Caco-2 (cell line): Measurements from ENCODE around the gene FITM1. TPM values are rescaled to one million over a fixed set of nuclear protein-coding genes. Genes with fewer than 3 reads are reported as not detected.

ENCODE experiments used
- BruUV-seq: library from RNA; stranded (reverse); fragments of 400-500 nt; replicated peaks from 2 replicates; lab custom pipeline; 2021; lab: Mats Ljungman, UMichigan
- CTCF ChIA-PET: fragments of 300-600 bp; sonication (Branson Sonifier 250); formaldehyde crosslinking; loops from one replicate; lab custom pipeline; 2022; ENCODE audit warnings: antibody characterized with exemption; lab: Charles Lee
- POLR2A ChIA-PET: fragments of 300-600 bp; sonication (Branson Sonifier 250); formaldehyde crosslinking; loops from one replicate; lab custom pipeline; 2022; ENCODE audit warnings: antibody characterized with exemption; lab: Charles Lee
- DNase-seq, 2 experiments: peaks; one replicate each; pipeline versions ENCODE4 v3.0.0 to v3.0.0-alpha.2; 2020 to 2022
- H3K27me3 ChIP-seq: replicated peaks from 2 replicates; pipeline ENCODE4 v1.6.0; 2011; ENCODE audit warnings: low read length; ENCODE audit not compliant: control insufficient read depth, insufficient read depth
- H3K36me3 ChIP-seq: 2 replicates; pipeline ENCODE4 v1.5.1; 2011; ENCODE audit warnings: low read length; ENCODE audit not compliant: control insufficient read depth, insufficient read depth
- H3K4me1 ChIP-seq: fragments of 250-450 bp; sonication (Bioruptor Pico); 2 replicates; pipeline ENCODE4 v1.5.1; 2020; ENCODE audit warnings: mild to moderate bottlenecking
- H3K4me3 ChIP-seq: 2 replicates; pipeline ENCODE4 v1.5.1; 2011; ENCODE audit warnings: low read depth, mild to moderate bottlenecking, control low read depth, low read length
- H3K9me3 ChIP-seq: fragments of 250-450 bp; sonication (Bioruptor Pico); 2 replicates; pipeline ENCODE4 v1.5.1; 2020; ENCODE audit warnings: mild to moderate bottlenecking, moderate library complexity
- H3K27ac Mint-ChIP-seq: one replicate; pipeline ENCODE4 v1.8.0; 2022; ENCODE audit warnings: mixed read lengths; ENCODE audit not compliant: unreplicated experiment
- H3K27me3 Mint-ChIP-seq: one replicate; pipeline ENCODE4 v1.8.0; 2022; ENCODE audit warnings: mixed read lengths; ENCODE audit not compliant: insufficient read depth, unreplicated experiment
- H3K36me3 Mint-ChIP-seq: one replicate; pipeline ENCODE4 v1.8.0; 2022; ENCODE audit warnings: mild to moderate bottlenecking, mixed read lengths; ENCODE audit not compliant: insufficient read depth, unreplicated experiment
- H3K4me1 Mint-ChIP-seq: one replicate; pipeline ENCODE4 v1.8.0; 2022; ENCODE audit warnings: low read depth, mixed read lengths; ENCODE audit not compliant: unreplicated experiment
- H3K4me3 Mint-ChIP-seq: one replicate; pipeline ENCODE4 v1.8.0; 2022; ENCODE audit warnings: mild to moderate bottlenecking, moderate library complexity, mixed read lengths; ENCODE audit not compliant: unreplicated experiment
- H3K9me3 Mint-ChIP-seq: one replicate; pipeline ENCODE4 v1.8.0; 2022; ENCODE audit warnings: mixed read lengths; ENCODE audit not compliant: unreplicated experiment
- intact Hi-C: fragments of 100-400 bp; cut with micrococcal nuclease; formaldehyde crosslinking; loops from one replicate; pipeline ENCODE4 v1.10.0; 2022; ENCODE audit not compliant: unreplicated experiment
- total RNA-seq: library from RNA; stranded (reverse); gene quantifications from 2 replicates; pipeline ENCODE4 v1.2.3, GENCODE V29; 2022
- TF ChIP-seq, protein P1 (sequence below), 2 experiments: fragments of 200-600 bp in 1 of 2; IDR thresholded peaks; 1 replicate in 1 of 2; 2 replicates in 1 of 2; pipeline versions ENCODE4 v1.5.1 to v1.8.0; 2011 to 2022; ENCODE audit warnings: antibody characterized with exemption in 1 of 2, control low read depth in 1 of 2, inconsistent platforms in 1 of 2, low read depth in 1 of 2, low read length in 1 of 2, mild to moderate bottlenecking in 1 of 2, moderate library complexity in 1 of 2; ENCODE audit not compliant: insufficient read depth in 1 of 2, severe bottlenecking in 1 of 2, unreplicated experiment in 1 of 2

The FITM1 gene
- total RNA-seq, 1 experiment from 2014 or later, result 0.39 TPM

DNA sequence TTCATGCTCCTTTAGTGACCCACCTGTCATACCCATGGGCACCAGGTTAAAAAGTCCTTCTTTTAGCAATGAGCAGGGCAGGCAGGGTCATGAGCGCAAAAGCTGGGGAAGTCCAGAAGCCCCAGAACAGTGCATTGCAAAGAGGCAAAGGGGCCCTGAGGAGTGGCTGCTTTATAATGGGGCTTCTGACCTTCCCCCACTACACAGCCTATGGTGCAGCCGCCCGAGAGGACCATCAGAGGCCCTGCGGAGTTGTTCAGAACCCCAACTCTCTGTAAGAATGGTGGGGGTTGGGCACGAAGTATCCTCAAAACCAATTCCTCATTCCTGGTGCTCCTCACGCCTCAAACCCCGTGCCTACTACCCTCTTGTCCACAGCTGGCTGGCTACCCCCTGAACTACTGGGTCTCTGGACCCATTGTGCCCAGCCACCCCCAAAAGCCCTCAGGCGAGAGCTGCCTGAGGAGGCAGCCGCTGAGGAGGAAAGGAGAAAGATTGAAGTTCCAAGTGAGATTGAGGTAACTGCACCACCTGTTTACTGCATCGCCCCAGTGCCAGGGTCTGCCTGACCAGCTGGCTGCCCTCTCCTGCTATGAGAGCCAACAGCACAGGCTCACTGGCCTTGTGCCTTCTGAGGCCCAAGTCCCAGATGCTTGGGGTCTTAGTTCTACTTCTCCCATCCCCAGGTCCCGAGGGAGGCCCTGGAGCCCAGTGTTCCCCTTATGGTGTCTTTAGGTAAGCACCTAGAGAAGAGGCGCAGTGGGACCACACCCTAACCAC is 48.1 kb downstream of the FITM1 start:
- POLR2A ChIA-PET, result interaction anchor here (1.0 kb wide), 1 partner anchor 63 kb away, joined by 4 read pairs; no protein-coding TSS in a partner anchor
- no peak overlapping the region for H3K4me3 Mint-ChIP-seq

DNA sequence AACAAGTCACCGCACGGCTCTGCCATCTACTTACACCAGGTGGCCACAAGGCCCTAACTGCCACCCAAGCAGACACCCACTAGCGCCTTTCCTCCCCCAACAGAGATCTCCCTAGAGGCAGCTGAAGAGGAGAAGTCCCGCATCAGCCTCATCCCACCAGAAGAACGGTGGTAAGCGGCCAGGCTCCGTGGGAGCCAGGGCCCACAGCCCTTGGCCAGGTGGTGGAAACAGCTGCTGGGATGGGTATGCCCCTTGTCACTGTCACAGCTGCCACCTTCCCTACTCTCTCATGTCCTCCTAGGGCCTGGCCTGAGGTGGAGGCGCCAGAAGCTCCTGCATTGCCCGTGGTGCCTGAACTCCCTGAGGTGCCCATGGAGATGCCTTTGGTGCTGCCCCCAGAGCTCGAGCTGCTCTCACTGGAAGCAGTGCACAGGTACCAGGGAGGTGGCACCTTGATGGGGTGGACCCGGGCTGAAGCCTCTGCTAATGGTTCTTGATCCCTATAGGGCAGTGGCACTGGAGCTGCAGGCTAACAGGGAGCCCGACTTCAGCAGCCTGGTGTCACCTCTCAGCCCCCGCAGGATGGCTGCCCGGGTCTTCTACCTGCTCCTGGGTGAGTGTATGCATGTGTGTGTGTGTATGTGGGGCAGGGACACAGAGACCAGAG is 49.0 kb downstream of the FITM1 start:
- DNase-seq, result no peak
- no peaks in the 10 kb centered on the region for H3K9me3 Mint-ChIP-seq
- no peak overlapping the region for H3K4me3 Mint-ChIP-seq
- no TSS peak for BruUV-seq
- H3K27me3 Mint-ChIP-seq, result no peaks in the 10 kb centered on the region
- H3K36me3 ChIP-seq, result no peaks in the 10 kb centered on the region; the same call in none of the 2 replicates
- H3K36me3 Mint-ChIP-seq, result peaks cover 38% of the 10 kb centered on the region
- TF ChIP-seq, protein P1, sequence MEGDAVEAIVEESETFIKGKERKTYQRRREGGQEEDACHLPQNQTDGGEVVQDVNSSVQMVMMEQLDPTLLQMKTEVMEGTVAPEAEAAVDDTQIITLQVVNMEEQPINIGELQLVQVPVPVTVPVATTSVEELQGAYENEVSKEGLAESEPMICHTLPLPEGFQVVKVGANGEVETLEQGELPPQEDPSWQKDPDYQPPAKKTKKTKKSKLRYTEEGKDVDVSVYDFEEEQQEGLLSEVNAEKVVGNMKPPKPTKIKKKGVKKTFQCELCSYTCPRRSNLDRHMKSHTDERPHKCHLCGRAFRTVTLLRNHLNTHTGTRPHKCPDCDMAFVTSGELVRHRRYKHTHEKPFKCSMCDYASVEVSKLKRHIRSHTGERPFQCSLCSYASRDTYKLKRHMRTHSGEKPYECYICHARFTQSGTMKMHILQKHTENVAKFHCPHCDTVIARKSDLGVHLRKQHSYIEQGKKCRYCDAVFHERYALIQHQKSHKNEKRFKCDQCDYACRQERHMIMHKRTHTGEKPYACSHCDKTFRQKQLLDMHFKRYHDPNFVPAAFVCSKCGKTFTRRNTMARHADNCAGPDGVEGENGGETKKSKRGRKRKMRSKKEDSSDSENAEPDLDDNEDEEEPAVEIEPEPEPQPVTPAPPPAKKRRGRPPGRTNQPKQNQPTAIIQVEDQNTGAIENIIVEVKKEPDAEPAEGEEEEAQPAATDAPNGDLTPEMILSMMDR (IDR thresholded peaks at IDR 0.05; ENCODE audit: insufficient read depth in 1 of 2, low read depth in 1 of 2, low read length in 1 of 2, severe bottlenecking in 1 of 2, unreplicated experiment in 1 of 2), result no peak
- H3K4me3 ChIP-seq, result no peak overlapping the region
- POLR2A ChIA-PET, result interaction anchor here (1.0 kb wide), 1 partner anchor 62 kb away, joined by 4 read pairs; no protein-coding TSS in a partner anchor
- no peaks in the 10 kb centered on the region for H3K9me3 ChIP-seq
- no peaks in the 10 kb centered on the region for H3K4me1 Mint-ChIP-seq
- no peaks in the 10 kb centered on the region for H3K4me1 ChIP-seq
- no peak overlapping the region for H3K27ac Mint-ChIP-seq
- H3K27me3 ChIP-seq, result no peaks in the 10 kb centered on the region
- CTCF ChIA-PET, result no interaction called here
- intact Hi-C loops, result no loop called here

More for the DNA sequence above, 48.1 kb downstream of the FITM1 start:
- CTCF ChIA-PET, result no interaction called here
- no peaks in the 10 kb centered on the region; the same call in none of the 2 replicates for H3K36me3 ChIP-seq
- BruUV-seq, result no TSS peak
- no peaks in the 10 kb centered on the region for H3K27me3 Mint-ChIP-seq
- H3K27ac Mint-ChIP-seq, result no peak overlapping the region
- no peaks in the 10 kb centered on the region for H3K27me3 ChIP-seq
- H3K4me1 ChIP-seq, result no peaks in the 10 kb centered on the region
- H3K9me3 Mint-ChIP-seq, result no peaks in the 10 kb centered on the region
- TF ChIP-seq, protein P1 (IDR thresholded peaks at IDR 0.05; ENCODE audit: insufficient read depth in 1 of 2, low read depth in 1 of 2, low read length in 1 of 2, severe bottlenecking in 1 of 2, unreplicated experiment in 1 of 2), result no peak
- intact Hi-C loops, result no loop called here
- peaks cover 38% of the 10 kb centered on the region for H3K36me3 Mint-ChIP-seq
- DNase-seq, result no peak
- no peak overlapping the region for H3K4me3 ChIP-seq
- H3K9me3 ChIP-seq, result no peaks in the 10 kb centered on the region
- H3K4me1 Mint-ChIP-seq, result no peaks in the 10 kb centered on the region

DNA sequence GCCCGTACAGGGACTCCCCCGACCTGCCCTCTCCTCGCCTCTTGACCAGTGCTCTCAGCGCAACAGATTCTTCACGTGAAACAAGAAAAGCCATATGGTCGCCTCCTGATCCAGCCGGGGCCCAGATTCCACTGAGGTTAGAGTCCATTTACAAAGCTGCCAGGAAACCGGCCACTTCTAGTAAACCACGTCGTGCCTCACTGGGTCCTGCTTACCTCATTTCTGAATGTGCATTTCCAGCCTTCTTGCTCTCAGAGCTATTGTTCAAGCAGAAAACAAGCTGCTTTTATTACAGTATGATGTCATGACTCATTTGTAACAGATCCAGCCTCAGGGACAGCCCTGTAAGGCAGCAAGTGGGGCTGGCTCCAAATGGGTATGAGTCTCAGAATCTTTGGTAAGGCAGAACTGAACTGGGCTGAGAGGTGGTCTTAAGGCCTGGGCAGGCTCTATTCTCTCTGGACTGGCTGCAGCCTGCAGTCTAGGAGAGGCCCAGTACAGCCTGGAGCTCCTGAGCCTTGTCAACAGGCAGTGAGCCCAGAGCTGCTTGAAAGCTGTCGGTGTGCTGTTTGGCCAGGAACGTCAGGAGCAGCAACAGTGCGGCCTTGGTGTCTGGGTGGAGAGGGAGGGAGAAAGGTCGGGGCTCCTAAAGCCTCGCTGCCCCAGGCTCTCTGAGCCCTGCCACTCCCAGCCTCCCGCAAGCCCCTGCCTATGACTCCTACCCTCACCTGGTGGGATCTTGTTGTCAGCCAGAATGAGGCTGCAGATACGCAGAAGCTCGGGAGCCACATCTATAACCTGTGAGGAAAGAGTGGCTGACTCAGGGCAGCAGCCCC is 49.7 kb downstream of the FITM1 start:
- intact Hi-C loops, result no loop called here
- no peaks in the 10 kb centered on the region for H3K27me3 ChIP-seq
- Mint-ChIP-seq H3K4me1 (no peaks in the 10 kb centered on the region), H3K27me3 (no peaks in the 10 kb centered on the region), H3K4me3 (no peak overlapping the region), H3K36me3 (peaks cover 44% of the 10 kb centered on the region), H3K9me3 (no peaks in the 10 kb centered on the region), H3K27ac (no peak overlapping the region)
- no peaks in the 10 kb centered on the region for H3K9me3 ChIP-seq
- no peaks in the 10 kb centered on the region; the same call in none of the 2 replicates for H3K36me3 ChIP-seq
- H3K4me1 ChIP-seq, result no peaks in the 10 kb centered on the region
- no peak overlapping the region for H3K4me3 ChIP-seq
- ChIA-PET CTCF (no interaction called here), POLR2A (interaction anchor here (0.5 kb wide), 1 partner anchor 44 kb away, joined by 4 read pairs; the partner anchor contains the start of gene PSME1)
- BruUV-seq, result no TSS peak
- no peak for DNase-seq
- TF ChIP-seq, protein P1 (IDR thresholded peaks at IDR 0.05; ENCODE audit: insufficient read depth in 1 of 2, low read depth in 1 of 2, low read length in 1 of 2, severe bottlenecking in 1 of 2, unreplicated experiment in 1 of 2), result no peak
